ENCODE results near the gene NF1.
"Not testable (repeated sequence)": the region's sequence is repeated elsewhere in the genome, so short reads cannot be mapped to it uniquely, and the experiment has no call there.

Gene NF1

GRCh38 chr17:31128241-31128640, 33.5 kb downstream of the NF1 start:
- DNase-seq (ENCODE audit: low spot score) (no peak), FAIRE-seq (no peak)

DNA sequence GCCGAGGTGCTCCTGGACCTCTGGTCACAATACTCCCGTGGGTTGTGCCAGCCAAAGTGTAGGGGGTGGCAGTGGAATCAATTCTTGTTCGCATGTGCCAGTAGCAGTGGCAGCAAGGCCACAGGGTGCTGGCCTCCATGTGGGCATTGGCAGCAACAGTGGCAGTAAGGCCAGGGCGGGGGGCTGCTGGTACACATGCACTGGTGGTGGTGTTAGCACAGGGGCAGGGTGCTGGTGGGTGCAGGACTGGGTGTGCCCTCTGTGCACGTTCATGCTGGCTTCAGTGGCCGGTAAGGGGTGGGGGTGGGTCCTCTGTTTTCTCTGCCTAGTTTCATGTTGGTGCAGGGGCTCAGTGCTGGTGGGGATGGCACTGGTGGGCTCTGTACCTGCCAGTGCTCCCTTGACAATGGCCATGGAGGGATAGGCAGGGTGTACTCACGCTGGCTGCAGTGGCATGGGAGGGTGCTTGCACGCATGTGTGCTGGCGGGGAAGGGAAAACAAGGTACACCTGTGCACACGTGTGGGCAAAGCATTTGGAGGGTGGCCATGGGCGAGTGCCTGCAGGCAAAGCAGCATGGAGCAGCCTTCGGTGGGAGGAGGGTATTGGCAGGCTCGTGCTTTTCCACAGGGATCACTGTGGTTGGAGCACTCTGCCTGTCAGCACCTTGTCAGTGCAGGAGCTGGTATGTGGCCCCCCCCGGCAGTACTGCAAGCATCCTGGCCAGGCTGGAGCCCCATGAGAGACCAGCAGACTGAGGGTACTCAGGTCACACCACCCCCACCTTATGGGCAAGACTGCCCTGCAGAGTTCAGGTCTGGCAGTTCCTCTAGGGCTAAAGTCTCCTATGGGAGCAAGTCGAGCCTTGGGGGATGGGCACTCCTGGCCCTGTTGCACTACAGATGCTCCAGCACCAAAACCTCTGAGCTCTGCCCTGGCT, 35.8 kb downstream of the NF1 start:
- DNase-seq (ENCODE audit: low spot score) (no peak), FAIRE-seq (no peak)

DNA sequence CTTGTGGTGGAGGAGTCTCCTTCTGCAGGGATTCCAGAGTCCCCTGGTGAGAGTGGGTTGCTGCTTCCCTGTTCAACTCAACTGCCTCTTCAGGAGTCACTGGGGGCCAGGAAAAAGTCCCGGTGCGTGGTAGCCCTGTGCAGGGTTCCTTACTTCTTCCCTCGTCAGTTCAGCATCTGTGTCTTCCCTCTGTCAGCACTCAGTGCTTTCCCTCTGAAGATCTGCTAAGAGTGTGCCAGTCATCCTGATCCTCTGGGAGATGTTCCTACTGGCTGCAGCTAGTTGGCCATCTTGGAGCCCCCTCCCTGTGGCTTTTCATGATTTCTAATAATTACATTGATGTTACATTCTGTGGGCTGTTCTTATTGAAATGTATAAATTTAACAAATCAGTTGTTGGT, 36.5 kb downstream of the NF1 start:
- FAIRE-seq = no peak
- DNase-seq (ENCODE audit: low spot score) = no peak

DNA sequence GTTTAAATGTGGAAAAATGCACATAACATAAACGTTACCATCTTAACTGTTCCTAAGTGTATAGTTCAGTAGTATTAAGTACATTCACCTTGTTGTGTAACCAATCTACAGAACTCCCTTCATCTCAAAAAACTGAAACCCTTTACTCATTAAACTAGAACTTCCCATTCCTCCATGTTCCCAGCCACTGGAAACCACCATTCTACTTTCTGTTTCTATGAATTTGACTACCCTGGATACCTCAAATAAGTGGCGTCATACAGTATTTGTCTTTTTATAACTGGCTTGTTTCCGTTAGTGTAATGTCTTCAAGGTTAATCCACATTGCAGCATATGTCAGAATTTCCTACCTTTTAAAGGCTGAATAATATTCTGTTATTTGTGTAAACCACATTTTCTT, 38.2 kb downstream of the NF1 start:
- no peak for DNase-seq (ENCODE audit: low spot score)
- no peak for FAIRE-seq

- no peak for FAIRE-seq
Observed at GRCh38 chr17:31134576-31134975, 39.8 kb downstream of the NF1 start.

DNA sequence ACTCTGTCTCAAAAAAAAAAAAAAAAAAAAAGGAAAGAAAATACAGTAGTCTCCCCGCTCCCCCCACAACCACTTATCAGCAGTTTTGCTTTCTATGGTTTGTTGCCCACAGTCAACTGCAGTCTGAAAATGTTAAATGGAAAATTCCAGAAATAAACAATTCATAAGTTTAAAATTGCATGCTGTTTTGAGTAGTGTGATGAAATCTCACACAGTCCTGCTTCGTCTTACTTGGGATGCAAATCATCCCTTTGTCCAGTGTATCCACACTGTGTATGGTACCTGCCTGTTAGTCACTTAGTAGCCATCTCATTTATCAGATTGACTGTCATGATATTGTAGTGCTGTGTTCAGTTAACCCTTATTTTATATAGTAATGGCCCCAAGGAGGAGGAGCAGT, 41.5 kb downstream of the NF1 start:
- DNase-seq (ENCODE audit: low spot score) (no peak), FAIRE-seq (no peak)

More at GRCh38 chr17:31134576-31134975, 39.8 kb downstream of the NF1 start:
- DNase-seq (ENCODE audit: low spot score) = no peak

- DNase-seq (ENCODE audit: low spot score) = no peak
- no peak for FAIRE-seq
Observed at GRCh38 chr17:31140111-31140510, 45.3 kb downstream of the NF1 start.

- DNase-seq (ENCODE audit: low spot score) = no peak
- FAIRE-seq = no peak
Observed at GRCh38 chr17:31144428-31144827, 49.7 kb downstream of the NF1 start.

- DNase-seq (ENCODE audit: low spot score) = no peak
- FAIRE-seq = no peak
Observed at GRCh38 chr17:31144836-31145235, 50.1 kb downstream of the NF1 start.

- no peak for FAIRE-seq
Observed at GRCh38 chr17:31147507-31148202, 52.9 kb downstream of the NF1 start.

DNA sequence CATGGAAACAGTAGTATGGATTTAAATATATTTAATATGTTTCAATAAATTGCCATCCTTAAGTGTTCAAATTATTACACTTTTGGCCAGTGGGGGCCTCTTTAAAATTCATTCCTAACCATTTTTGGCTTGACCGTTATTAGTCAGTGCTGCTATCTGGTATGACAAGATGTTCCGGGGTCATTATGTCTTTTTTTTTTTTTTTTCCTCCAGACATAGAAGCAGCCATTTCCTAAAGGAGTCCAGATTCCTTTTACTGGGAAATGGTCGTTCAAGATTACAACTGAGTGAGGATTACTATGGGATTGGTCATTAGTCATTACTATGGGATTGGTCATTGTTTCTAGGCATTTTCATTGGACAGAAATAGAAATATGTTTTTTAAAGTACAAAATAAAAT, 53.4 kb downstream of the NF1 start:
- FAIRE-seq (no peak), DNase-seq (ENCODE audit: low spot score) (no peak)

More at GRCh38 chr17:31147507-31148202, 52.9 kb downstream of the NF1 start:
- DNase-seq (ENCODE audit: low spot score) = no peak

- no peak for FAIRE-seq
- no peak for DNase-seq (ENCODE audit: low spot score)
Observed at GRCh38 chr17:31152271-31152670, 57.5 kb downstream of the NF1 start.

GRCh38 chr17:31155208-31155810, 60.5 kb downstream of the NF1 start:
- FAIRE-seq (no peak), DNase-seq (ENCODE audit: low spot score) (no peak)

- no peak for DNase-seq (ENCODE audit: low spot score)
- no peak for FAIRE-seq
Observed at GRCh38 chr17:31156326-31156725, 61.5 kb downstream of the NF1 start.

DNA sequence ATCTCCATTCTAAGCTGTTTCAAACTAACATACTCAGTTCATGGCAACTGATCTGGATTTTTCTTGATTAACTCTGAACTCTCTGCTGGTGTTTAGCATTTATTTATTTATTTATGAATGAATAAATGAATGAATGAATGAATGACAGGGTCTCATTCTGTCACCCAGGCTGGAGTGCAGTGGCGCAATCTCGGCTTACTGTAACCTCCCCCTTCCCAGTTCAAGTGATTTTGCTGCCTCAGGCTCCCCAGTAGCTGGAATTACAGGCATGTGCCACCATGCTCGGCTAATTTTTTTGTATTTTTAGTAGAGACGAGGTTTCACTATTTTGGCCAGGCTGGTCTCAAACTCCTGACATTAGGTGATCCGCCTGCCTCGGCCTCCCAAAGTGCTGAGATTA, 62.1 kb downstream of the NF1 start:
- DNase-seq (ENCODE audit: low spot score); FAIRE-seq: not testable (repeated sequence)

DNA sequence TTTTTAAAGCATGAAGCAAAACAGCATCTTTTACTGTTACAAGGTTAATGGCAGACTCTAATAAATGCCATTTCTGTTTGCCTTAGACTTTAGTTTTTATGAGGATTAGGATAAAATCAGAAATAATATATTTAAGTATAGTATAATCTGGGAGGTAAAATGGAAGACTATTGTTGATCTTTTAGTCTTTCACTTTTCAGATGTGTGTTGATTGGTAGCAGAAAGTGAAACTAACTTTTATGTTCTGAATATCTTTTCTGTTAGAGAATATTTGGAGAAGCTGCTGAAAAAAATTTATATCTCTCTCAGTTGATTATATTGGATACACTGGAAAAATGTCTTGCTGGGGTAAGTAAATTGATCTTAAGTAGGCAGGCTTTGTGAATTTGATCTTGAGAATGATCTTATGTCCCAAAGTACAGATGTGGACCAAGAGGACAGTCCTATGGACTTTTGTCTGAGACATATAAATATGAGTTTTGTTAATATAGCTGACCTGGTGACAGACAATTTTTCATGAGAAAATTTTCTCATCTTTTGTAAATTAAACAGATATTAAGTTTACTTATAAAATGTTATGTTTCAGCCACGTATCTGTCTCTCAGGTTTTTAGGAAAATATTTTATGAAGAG, 64.1 kb downstream of the NF1 start:
- DNase-seq (ENCODE audit: low spot score) (no peak), FAIRE-seq (no peak)

- DNase-seq (ENCODE audit: low spot score) = no peak
- no peak for FAIRE-seq
Observed at GRCh38 chr17:31163091-31163781, 68.5 kb downstream of the NF1 start.

- no peak for DNase-seq (ENCODE audit: low spot score)
- no peak for FAIRE-seq
Observed at GRCh38 chr17:31167111-31167510, 72.3 kb downstream of the NF1 start.

DNA sequence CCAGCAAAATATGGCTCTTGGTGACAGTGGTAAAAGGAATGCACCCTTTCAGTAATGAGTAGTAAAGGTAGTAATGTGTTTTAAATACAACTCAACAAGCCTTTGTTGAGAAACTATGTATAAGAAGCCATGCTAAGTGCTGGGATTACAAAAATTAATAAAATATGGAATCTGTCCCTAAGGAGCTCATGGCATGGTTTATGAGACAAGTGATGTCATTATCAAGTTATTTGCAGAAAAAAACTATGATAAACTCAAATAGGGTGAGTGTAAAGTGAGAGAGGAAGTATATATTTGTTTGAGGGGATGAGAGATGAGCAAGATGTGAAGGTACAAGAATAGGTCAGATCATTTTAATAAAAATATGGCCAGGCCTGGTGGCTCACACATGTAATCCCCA, 76.9 kb downstream of the NF1 start:
- FAIRE-seq (no peak), DNase-seq (ENCODE audit: low spot score) (no peak)

- no peak for FAIRE-seq
- no peak for DNase-seq (ENCODE audit: low spot score)
Observed at GRCh38 chr17:31172388-31172787, 77.6 kb downstream of the NF1 start.

GRCh38 chr17:31174215-31174614, 79.4 kb downstream of the NF1 start:
- DNase-seq (ENCODE audit: low spot score) (no peak), FAIRE-seq (no peak)

Measured in urothelium cell line (cell line).